Forelimb muscle (tissue), 1 donor: ENCODE measurements around the gene ATP8B4. TPM values are rescaled to one million over a fixed set of nuclear protein-coding genes. Genes with fewer than 3 reads are reported as not detected.
"Not testable (repeated sequence)": the region's sequence is repeated elsewhere in the genome, so short reads cannot be mapped to it uniquely, and the experiment has no call there.

Experiments used
- DNase-seq: peaks from one replicate; pipeline ENCODE4 v3.0.0-alpha.2; 2013; ENCODE audit warnings: low read depth
- polyA plus RNA-seq: library from polyadenylated mRNA; unstranded; fragments of 120-200 nt; gene quantifications from one replicate; pipeline ENCODE4 v1.2.1, GENCODE V29; 2013; ENCODE audit not compliant: insufficient read length

ATP8B4 gene
- polyA plus RNA-seq, 1 donor = 1.9 TPM

GRCh38 chr15:50017522-50017921, 101.5 kb downstream of the ATP8B4 start:
- DNase-seq = no peak

GRCh38 chr15:50016951-50017350, 102.1 kb downstream of the ATP8B4 start:
- DNase-seq = no peak

GRCh38 chr15:50012790-50013189, 106.2 kb downstream of the ATP8B4 start:
- no peak for DNase-seq

- DNase-seq = no peak
Measured at GRCh38 chr15:50009634-50010033, 109.4 kb downstream of the ATP8B4 start.

GRCh38 chr15:50003786-50004334, 115.2 kb downstream of the ATP8B4 start:
- DNase-seq = no peak

GRCh38 chr15:49991587-49991986, 127.4 kb downstream of the ATP8B4 start:
- no peak for DNase-seq

- no peak for DNase-seq
Measured at GRCh38 chr15:49990835-49991545, 128.0 kb downstream of the ATP8B4 start.

GRCh38 chr15:49989498-49989897, 129.5 kb downstream of the ATP8B4 start:
- no peak for DNase-seq

- no peak for DNase-seq
Measured at GRCh38 chr15:49988766-49989165, 130.3 kb downstream of the ATP8B4 start.

GRCh38 chr15:49987896-49988295, 131.1 kb downstream of the ATP8B4 start:
- DNase-seq = no peak

- no peak for DNase-seq
Measured at GRCh38 chr15:49987198-49987785, 131.7 kb downstream of the ATP8B4 start.

- DNase-seq = no peak
Measured at GRCh38 chr15:49986326-49986725, 132.7 kb downstream of the ATP8B4 start.

- no peak for DNase-seq
Measured at GRCh38 chr15:49985463-49985862, 133.6 kb downstream of the ATP8B4 start.

GRCh38 chr15:49984436-49984835, 134.6 kb downstream of the ATP8B4 start:
- DNase-seq = no peak

- no peak for DNase-seq
Measured at GRCh38 chr15:49982584-49982983, 136.4 kb downstream of the ATP8B4 start.

- no peak for DNase-seq
Measured at GRCh38 chr15:49979705-49980382, 139.2 kb downstream of the ATP8B4 start.

- DNase-seq = no peak
Measured at GRCh38 chr15:49978121-49978520, 140.9 kb downstream of the ATP8B4 start.

GRCh38 chr15:49977306-49977705, 141.7 kb downstream of the ATP8B4 start:
- no peak for DNase-seq

GRCh38 chr15:49964551-49964950, 154.5 kb downstream of the ATP8B4 start:
- peak; percentile 22 for DNase-seq

GRCh38 chr15:49964061-49964460, 155.0 kb downstream of the ATP8B4 start:
- DNase-seq = no peak

- DNase-seq = not testable (repeated sequence)
Measured at GRCh38 chr15:49963033-49963772, 155.8 kb downstream of the ATP8B4 start.

- no peak for DNase-seq
Measured at GRCh38 chr15:49962044-49962602, 156.9 kb downstream of the ATP8B4 start.
